22Rv1 (cell line): Measurements from ENCODE around the gene NREP.

Experiments used
- H3K27ac ChIP-seq: fragments of 450-650 bp; 2 replicates; pipeline ENCODE4 v1.5.1; 2017
- ZFX ChIP-seq: fragments of 450-650 bp; IDR thresholded peaks from 2 replicates; pipeline ENCODE4 v1.6.1; 2017; ENCODE audit warnings: antibody characterized with exemption, borderline replicate concordance
- TF ChIP-seq, protein P1 (sequence below): fragments of 450-650 bp; IDR thresholded peaks from 2 replicates; pipeline ENCODE4 v1.5.1; 2017; ENCODE audit warnings: mild to moderate bottlenecking

The NREP gene

GRCh38 chr5:111752426-111752965, 4.5 kb downstream of the NREP start:
- H3K27ac ChIP-seq = no peak overlapping the region
- TF ChIP-seq, protein P1, sequence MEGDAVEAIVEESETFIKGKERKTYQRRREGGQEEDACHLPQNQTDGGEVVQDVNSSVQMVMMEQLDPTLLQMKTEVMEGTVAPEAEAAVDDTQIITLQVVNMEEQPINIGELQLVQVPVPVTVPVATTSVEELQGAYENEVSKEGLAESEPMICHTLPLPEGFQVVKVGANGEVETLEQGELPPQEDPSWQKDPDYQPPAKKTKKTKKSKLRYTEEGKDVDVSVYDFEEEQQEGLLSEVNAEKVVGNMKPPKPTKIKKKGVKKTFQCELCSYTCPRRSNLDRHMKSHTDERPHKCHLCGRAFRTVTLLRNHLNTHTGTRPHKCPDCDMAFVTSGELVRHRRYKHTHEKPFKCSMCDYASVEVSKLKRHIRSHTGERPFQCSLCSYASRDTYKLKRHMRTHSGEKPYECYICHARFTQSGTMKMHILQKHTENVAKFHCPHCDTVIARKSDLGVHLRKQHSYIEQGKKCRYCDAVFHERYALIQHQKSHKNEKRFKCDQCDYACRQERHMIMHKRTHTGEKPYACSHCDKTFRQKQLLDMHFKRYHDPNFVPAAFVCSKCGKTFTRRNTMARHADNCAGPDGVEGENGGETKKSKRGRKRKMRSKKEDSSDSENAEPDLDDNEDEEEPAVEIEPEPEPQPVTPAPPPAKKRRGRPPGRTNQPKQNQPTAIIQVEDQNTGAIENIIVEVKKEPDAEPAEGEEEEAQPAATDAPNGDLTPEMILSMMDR = no peak
- TF ChIP-seq ZFX = no peak

DNA sequence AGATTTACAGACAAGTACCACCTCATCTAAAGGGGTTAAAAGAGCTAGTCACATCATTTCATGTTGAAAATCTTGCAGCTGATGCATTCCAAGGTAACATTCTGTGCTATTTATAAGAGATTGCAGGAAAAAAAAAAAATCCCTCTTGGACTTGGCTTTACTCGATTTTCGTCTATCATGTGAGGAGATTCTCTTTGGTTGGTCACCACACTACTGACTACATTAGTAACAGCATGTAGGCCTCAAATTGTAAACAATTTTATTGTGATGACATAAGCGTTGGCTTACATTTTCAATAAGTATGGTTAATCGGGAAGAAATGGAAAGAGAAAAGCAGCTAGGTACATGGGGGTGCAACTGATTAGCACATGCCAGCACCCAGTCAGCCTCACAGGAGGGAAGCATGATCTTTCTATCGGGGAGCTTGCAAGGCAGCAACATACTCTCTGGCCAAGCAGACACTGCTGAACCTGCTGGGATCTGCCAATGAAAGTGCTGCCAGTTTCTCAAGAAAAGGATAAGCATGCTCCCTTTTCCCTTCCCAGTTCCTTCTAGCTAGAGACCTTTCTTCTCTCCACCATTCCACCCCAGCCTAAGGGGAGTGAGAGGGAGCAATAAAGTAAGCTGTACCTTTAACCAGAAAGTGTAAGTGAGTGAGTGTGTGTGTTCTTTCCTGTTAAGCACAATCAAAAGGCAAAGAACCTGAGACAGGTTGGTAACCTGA, 7.5 kb downstream of the NREP start:
- no peak for TF ChIP-seq ZFX
- TF ChIP-seq, protein P1 = no peak
- no peak overlapping the region for H3K27ac ChIP-seq

DNA sequence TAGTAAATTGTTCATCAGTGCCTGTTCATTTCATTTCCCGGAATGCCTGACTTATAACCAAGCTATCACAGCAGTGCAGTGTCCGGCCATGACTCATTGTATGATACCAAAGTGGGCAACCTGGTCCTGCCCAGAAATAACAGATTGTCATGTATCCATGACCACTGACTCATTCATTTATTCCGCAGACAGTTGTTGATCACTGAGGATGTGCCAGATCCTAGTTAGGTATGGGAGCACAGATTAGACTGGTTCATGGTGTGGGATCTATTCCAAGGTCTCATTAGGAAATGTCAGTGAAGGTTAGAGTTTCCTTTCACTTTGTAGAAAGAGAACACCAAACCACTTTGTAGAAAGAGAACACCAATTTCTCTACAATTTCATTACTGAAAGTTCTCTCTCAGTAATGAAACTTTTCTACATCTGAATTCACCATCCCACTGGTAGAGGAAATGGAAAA, 8.7 kb downstream of the NREP start:
- TF ChIP-seq, protein P1 = no peak
- no peak overlapping the region for H3K27ac ChIP-seq

GRCh38 chr5:111747337-111747736, 9.7 kb downstream of the NREP start:
- H3K27ac ChIP-seq = no peak overlapping the region
- TF ChIP-seq, protein P1 = no peak
- no peak for TF ChIP-seq ZFX

DNA sequence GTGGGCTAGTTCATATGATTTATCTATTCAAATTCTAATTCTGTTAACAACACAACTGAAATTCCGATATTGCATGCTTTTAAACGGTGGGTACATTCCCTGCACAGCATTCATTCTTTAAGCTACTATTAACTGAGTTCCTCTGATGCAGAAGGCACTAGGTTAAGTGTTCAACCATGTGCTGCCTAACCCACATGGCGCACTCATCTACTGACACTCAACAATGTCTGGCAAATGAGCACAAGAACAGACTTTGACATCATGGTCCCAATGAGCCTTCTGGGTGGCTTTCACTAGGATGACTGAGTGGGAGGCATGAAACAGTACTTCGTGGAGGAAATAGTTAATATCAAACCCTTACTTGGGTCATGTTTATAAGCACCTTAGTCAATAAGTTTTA, 10.2 kb downstream of the NREP start:
- no peak overlapping the region for H3K27ac ChIP-seq
- TF ChIP-seq, protein P1 = no peak
- TF ChIP-seq ZFX = no peak

DNA sequence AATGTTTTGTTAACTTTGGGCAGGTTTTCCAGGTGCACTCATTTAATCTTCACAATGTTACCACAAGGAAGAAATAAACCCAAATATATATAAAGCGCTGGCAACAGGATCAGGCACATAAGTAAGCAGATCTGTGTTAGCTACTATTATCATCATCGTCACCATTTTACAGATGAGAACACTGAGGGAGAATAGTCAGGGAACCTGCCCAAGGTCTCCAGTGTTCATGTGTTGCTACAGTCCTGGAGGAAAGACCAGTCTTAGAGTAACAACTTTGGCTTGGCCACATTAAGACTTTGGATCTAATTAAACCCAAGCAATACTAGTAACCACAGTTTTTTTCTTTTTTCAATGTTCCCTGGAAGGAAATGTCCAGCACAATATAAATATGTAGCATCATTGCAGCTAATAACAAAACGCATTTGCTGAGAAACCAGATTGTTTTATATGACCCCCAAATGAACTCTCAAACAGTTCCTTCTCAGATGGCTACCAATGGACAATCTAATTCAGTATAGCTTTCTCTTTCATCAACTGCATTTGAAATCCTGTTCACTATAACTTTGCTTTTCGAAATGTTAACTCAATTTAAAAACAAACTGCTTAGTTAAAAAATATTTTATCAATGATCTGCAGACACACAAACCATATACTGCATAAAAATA, 11.8 kb downstream of the NREP start:
- no peak overlapping the region for H3K27ac ChIP-seq
- TF ChIP-seq, protein P1 = no peak
- TF ChIP-seq ZFX = no peak

DNA sequence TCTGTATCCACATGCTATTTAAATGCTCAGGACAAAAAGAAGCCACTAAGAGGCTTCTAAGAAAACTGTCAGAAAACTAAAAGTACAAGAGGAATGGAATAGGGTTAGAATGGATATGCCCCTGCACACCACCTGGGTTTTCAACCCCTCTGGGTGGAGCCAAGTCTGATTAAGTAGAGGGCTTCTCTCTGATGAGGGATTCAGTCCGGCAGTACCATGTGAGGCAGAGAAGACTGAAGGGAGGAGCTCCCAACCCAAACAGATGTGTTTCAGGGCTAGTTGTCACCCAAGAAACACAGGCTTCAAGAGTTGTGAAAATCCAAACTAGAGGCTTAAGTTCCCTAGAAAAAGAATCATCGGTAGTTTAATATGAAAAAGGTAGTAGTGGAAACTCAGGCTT, 12.5 kb downstream of the NREP start:
- H3K27ac ChIP-seq = no peak overlapping the region
- no peak for TF ChIP-seq ZFX
- TF ChIP-seq, protein P1 = no peak
